Stimulated activated CD8-positive, alpha-beta memory T cell treated with anti-CD3 and anti-CD28 coated beads, Interleukin-2, amount 100 ng/mL, for 48 hours (primary cell): Measurements from ENCODE around the gene ZNG1A.
"Not testable (repeated sequence)": the region's sequence is repeated elsewhere in the genome, so short reads cannot be mapped to it uniquely, and the experiment has no call there.

Experiments
- DNase-seq, 2 donors: peaks; one replicate each; pipeline ENCODE4 v3.0.0-alpha.2; 2020; ENCODE audit warnings: low read depth in 2 of 2

The ZNG1A gene

GRCh38 chr9:178970-179383 is at the start of gene ZNG1A:
Gene ZNG1A (minus strand): TSS chr9:179056. CDS start chr9:178969, 87 bp downstream.
- DNase-seq, result peak; percentile 54 to 67

GRCh38 chr9:227860-228259 is 49.0 kb upstream of the ZNG1A start:
- no peak for DNase-seq

GRCh38 chr9:224582-225520 is 46.0 kb upstream of the ZNG1A start:
- DNase-seq, result no peak

- no peak for DNase-seq
These were observed 45.2 kb upstream of the ZNG1A start for GRCh38 chr9:224026-224425.

GRCh38 chr9:223152-223551 is 44.3 kb upstream of the ZNG1A start:
- no peak for DNase-seq

GRCh38 chr9:221989-222776 is 43.3 kb upstream of the ZNG1A start:
- DNase-seq, result no peak

GRCh38 chr9:219670-220365 is 41.0 kb upstream of the ZNG1A start:
- no peak for DNase-seq

GRCh38 chr9:219036-219435 is 40.2 kb upstream of the ZNG1A start:
- not testable (repeated sequence) for DNase-seq

GRCh38 chr9:217950-218349 is 39.1 kb upstream of the ZNG1A start:
- DNase-seq, result no peak

- DNase-seq, result no peak
These were observed 38.0 kb upstream of the ZNG1A start for GRCh38 chr9:216866-217265.

- no peak for DNase-seq
These were observed 36.8 kb upstream of the ZNG1A start for GRCh38 chr9:215631-216155.

- peak; percentile 42 to 44 for DNase-seq
These were observed 36.0 kb upstream of the ZNG1A start, which contains the start of gene DOCK8 for GRCh38 chr9:214648-215493. Gene DOCK8 (plus strand): TSS chr9:214865. CDS start chr9:214977, 112 bp downstream.

GRCh38 chr9:214351-214647 is 35.4 kb upstream of the ZNG1A start:
- no peak for DNase-seq

- not testable (repeated sequence) for DNase-seq
These were observed 35.0 kb upstream of the ZNG1A start for GRCh38 chr9:213901-214300.

GRCh38 chr9:212297-212696 is 33.4 kb upstream of the ZNG1A start:
- DNase-seq, result no peak

- DNase-seq, result no peak
These were observed 32.7 kb upstream of the ZNG1A start for GRCh38 chr9:211557-211956.

- DNase-seq, result no peak
These were observed 32.2 kb upstream of the ZNG1A start for GRCh38 chr9:211036-211435.

GRCh38 chr9:209143-209758 is 30.4 kb upstream of the ZNG1A start:
- DNase-seq, result no peak

- DNase-seq, result no peak
These were observed 27.6 kb upstream of the ZNG1A start for GRCh38 chr9:206481-206880.

- DNase-seq, result not testable (repeated sequence)
These were observed 20.7 kb upstream of the ZNG1A start for GRCh38 chr9:199601-200000.
